ENCODE results near the gene CALHM5. TPM values are rescaled to one million over a fixed set of nuclear protein-coding genes. Genes with fewer than 3 reads are reported as not detected.
"Not testable (repeated sequence)": the region's sequence is repeated elsewhere in the genome, so short reads cannot be mapped to it uniquely, and the experiment has no call there.

Gene CALHM5
- total RNA-seq, 1 donor from 2014 or later: 1.9 TPM

- H3K9me3 ChIP-seq: no peaks in the 10 kb centered on the region
- no peak for TF ChIP-seq CTCF (IDR thresholded peaks at IDR 0.05)
- intact Hi-C loops (cut with DNase I): no loop called here
- DNase-seq: no peak
- H3K27me3 ChIP-seq: no peaks in the 10 kb centered on the region
- no peaks in the 10 kb centered on the region for H3K36me3 ChIP-seq
- no peak overlapping the region for H3K4me3 ChIP-seq
- no peak for ATAC-seq
- H3K27ac ChIP-seq: no peak overlapping the region
- H3K4me1 ChIP-seq: no peaks in the 10 kb centered on the region
These were observed 28.7 kb upstream of the CALHM5 start for GRCh38 chr6:116482780-116483179.

- no peaks in the 10 kb centered on the region for H3K9me3 ChIP-seq
- no peak for TF ChIP-seq CTCF (IDR thresholded peaks at IDR 0.05)
- no peak overlapping the region for H3K4me3 ChIP-seq
- H3K36me3 ChIP-seq: no peaks in the 10 kb centered on the region
- no peak for ATAC-seq
- H3K27me3 ChIP-seq: no peaks in the 10 kb centered on the region
- no peak overlapping the region for H3K27ac ChIP-seq
- DNase-seq: no peak
- H3K4me1 ChIP-seq: no peaks in the 10 kb centered on the region
- intact Hi-C loops (cut with DNase I): no loop called here
These were observed 27.8 kb upstream of the CALHM5 start for GRCh38 chr6:116483616-116484015.

GRCh38 chr6:116485559-116486184, 25.8 kb upstream of the CALHM5 start:
- H3K4me1 ChIP-seq: no peaks in the 10 kb centered on the region
- no peak overlapping the region for H3K4me3 ChIP-seq
- H3K27ac ChIP-seq: no peak overlapping the region
- intact Hi-C loops (cut with DNase I): no loop called here
- H3K9me3 ChIP-seq: no peaks in the 10 kb centered on the region
- ATAC-seq: no peak
- no peak for TF ChIP-seq CTCF (IDR thresholded peaks at IDR 0.05)
- no peak for DNase-seq
- no peaks in the 10 kb centered on the region for H3K36me3 ChIP-seq
- no peaks in the 10 kb centered on the region for H3K27me3 ChIP-seq

GRCh38 chr6:116491610-116492330, 19.7 kb upstream of the CALHM5 start:
- intact Hi-C loops (cut with DNase I): no loop called here
- no peaks in the 10 kb centered on the region for H3K36me3 ChIP-seq
- ATAC-seq: no peak
- H3K4me3 ChIP-seq: no peak overlapping the region
- no peak for TF ChIP-seq CTCF (IDR thresholded peaks at IDR 0.05)
- no peaks in the 10 kb centered on the region for H3K27me3 ChIP-seq
- DNase-seq: no peak
- no peaks in the 10 kb centered on the region for H3K9me3 ChIP-seq
- H3K27ac ChIP-seq: no peak overlapping the region
- H3K4me1 ChIP-seq: no peaks in the 10 kb centered on the region

- peak; percentile 32 for ATAC-seq
- Histone ChIP-seq H3K27me3 (no peaks in the 10 kb centered on the region), H3K9me3 (no peaks in the 10 kb centered on the region), H3K27ac (no peak overlapping the region), H3K4me3 (no peak overlapping the region), H3K4me1 (no peaks in the 10 kb centered on the region), H3K36me3 (no peaks in the 10 kb centered on the region)
- no peak for TF ChIP-seq CTCF (IDR thresholded peaks at IDR 0.05)
- intact Hi-C loops (cut with DNase I): no loop called here
- no peak for DNase-seq
These were observed 18.9 kb upstream of the CALHM5 start for GRCh38 chr6:116492331-116493067.

- H3K27ac ChIP-seq; H3K36me3 ChIP-seq; H3K4me3 ChIP-seq; H3K9me3 ChIP-seq; intact Hi-C loops (cut with DNase I); ATAC-seq; H3K4me1 ChIP-seq; H3K27me3 ChIP-seq; DNase-seq: not testable (repeated sequence)
These were observed 16.3 kb upstream of the CALHM5 start for GRCh38 chr6:116495161-116495560.

Data from upper lobe of right lung (tissue), 1 donor.